Common myeloid progenitor, CD34-positive (primary cell): ENCODE measurements around the gene TENM3.

Experiments used
- CTCF ChIA-PET: fragments of 350-600 bp; sonication (Branson Sonifier 250); formaldehyde crosslinking; loops from one replicate; lab custom pipeline; 2021; ENCODE audit warnings: antibody characterized with exemption; lab: Charles Lee
- POLR2A ChIA-PET: fragments of 350-600 bp; sonication (Branson Sonifier 250); formaldehyde crosslinking; loops from one replicate; lab custom pipeline; 2021; ENCODE audit warnings: antibody characterized with exemption; lab: Charles Lee
- DNase-seq, 3 donors: peaks; one replicate each; pipeline versions ENCODE4 v3.0.0 to v3.0.0-alpha.2; 2013
- H3K27ac ChIP-seq, 2 experiments: 1 replicate in 1 of 2; 2 replicates in 1 of 2; pipeline ENCODE4 v1.7.0; 2013; ENCODE audit warnings: inconsistent platforms in 2 of 2, low read length in 2 of 2, mild to moderate bottlenecking in 2 of 2, low read depth in 1 of 2, moderate library complexity in 1 of 2; ENCODE audit not compliant: severe bottlenecking in 2 of 2, insufficient read depth in 1 of 2, poor library complexity in 1 of 2
- H3K27me3 ChIP-seq, 5 experiments: replicated peaks in 2 of 5; 1 replicate in 3 of 5; 2 replicates in 2 of 5; pipeline versions ENCODE4 v1.6.1 to v1.7.0; 2013; ENCODE audit warnings: low read length in 4 of 5, mild to moderate bottlenecking in 2 of 5, moderate library complexity in 2 of 5, inconsistent platforms in 1 of 5; ENCODE audit not compliant: insufficient read depth in 5 of 5, control insufficient read depth in 4 of 5
- H3K36me3 ChIP-seq, 4 experiments: 1 replicate in 2 of 4; 2 replicates in 2 of 4; pipeline versions ENCODE4 v1.6.1 to v1.7.0; 2013; ENCODE audit warnings: low read length in 3 of 4, control low read depth in 1 of 4, mild to moderate bottlenecking in 1 of 4; ENCODE audit not compliant: control insufficient read depth in 4 of 4, insufficient read depth in 4 of 4
- H3K4me1 ChIP-seq, 4 experiments: 1 replicate in 3 of 4; 2 replicates in 1 of 4; pipeline versions ENCODE4 v1.6.1 to v1.7.1; 2013; ENCODE audit warnings: low read length in 3 of 4, mild to moderate bottlenecking in 3 of 4, control low read depth in 1 of 4, inconsistent platforms in 1 of 4, moderate library complexity in 1 of 4; ENCODE audit not compliant: control insufficient read depth in 4 of 4, insufficient read depth in 4 of 4; ENCODE audit errors: control extremely low read depth in 1 of 4
- H3K4me3 ChIP-seq, 7 experiments: 1 replicate in 4 of 7; 2 replicates in 3 of 7; pipeline versions ENCODE4 v1.5.1 to v1.7.0; 2013; ENCODE audit warnings: mild to moderate bottlenecking in 7 of 7, low read length in 6 of 7, moderate library complexity in 6 of 7, inconsistent platforms in 2 of 7, low read depth in 2 of 7, control low read depth in 1 of 7; ENCODE audit not compliant: insufficient read depth in 4 of 7, control insufficient read depth in 1 of 7; ENCODE audit errors: extremely low read depth in 1 of 7
- H3K9me3 ChIP-seq, 5 experiments: 1 replicate in 4 of 5; 2 replicates in 1 of 5; pipeline versions ENCODE4 v1.6.1 to v1.7.1; 2013; ENCODE audit warnings: low read length in 4 of 5, mild to moderate bottlenecking in 2 of 5, inconsistent platforms in 1 of 5, low read depth in 1 of 5, moderate library complexity in 1 of 5; ENCODE audit not compliant: control insufficient read depth in 4 of 5, insufficient read depth in 2 of 5; ENCODE audit errors: control extremely low read depth in 1 of 5
- WGBS: methylation state at CpG from one replicate; pipeline ENCODE4 v1.1.5; 2013; ENCODE audit not compliant: insufficient coverage; 5-methylcytosine and 5-hydroxymethylcytosine counted together

TENM3 gene

DNA sequence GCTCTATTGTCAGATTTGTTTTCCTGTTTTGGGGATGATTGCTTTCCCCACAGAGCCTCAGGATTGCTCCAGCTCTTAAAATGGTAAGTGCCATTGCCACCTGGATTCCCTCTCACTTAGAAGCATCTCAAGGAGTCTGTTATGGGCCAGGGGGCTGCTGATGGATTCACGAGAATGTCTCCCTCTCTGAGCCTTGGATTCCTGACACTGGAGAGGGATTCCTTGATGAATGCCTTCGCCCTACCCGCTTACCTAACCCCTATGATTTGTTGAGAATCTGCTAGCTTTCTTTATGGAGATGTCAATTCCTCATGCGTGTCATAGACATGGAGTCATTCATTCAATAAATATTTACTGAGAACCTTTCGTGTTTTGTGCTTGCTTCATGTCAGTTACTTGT, 36.9 kb upstream of the TENM3 start:
- no peaks in the 10 kb centered on the region for H3K9me3 ChIP-seq
- WGBS: 86% methylated on average over 1 of the region's 5 CpGs
- peaks cover 0 to 1% (median 0%) of the 10 kb centered on the region in 5 experiments for H3K27me3 ChIP-seq
- no peak overlapping the region for H3K27ac ChIP-seq
- DNase-seq: no peak
- no peaks in the 10 kb centered on the region for H3K36me3 ChIP-seq
- ChIA-PET POLR2A (no interaction called here), CTCF (no interaction called here)
- no peaks in the 10 kb centered on the region for H3K4me1 ChIP-seq
- H3K4me3 ChIP-seq: no peak overlapping the region

DNA sequence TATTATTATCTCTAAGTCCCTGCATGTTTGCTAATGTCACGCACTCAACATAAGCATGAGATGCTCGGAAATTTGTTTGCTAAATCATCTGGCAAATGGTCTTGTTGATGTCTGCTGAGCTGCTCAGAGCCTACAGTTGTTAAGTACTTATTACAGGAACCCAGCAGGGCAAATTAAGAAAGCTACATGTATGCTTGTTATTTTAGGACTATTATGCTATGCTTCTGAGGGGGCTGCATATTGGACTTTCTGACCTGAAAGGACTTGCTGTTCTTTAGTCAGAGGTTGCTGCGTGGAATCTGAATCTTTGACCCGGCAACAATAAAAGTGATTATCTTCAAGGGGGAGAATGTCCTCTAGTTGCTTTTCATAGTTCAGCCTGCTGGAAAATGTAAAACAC, 36.3 kb upstream of the TENM3 start:
- Histone ChIP-seq H3K9me3 (no peaks in the 10 kb centered on the region), H3K4me1 (no peaks in the 10 kb centered on the region), H3K4me3 (no peak overlapping the region), H3K27me3 (peaks cover 0 to 1% (median 0%) of the 10 kb centered on the region in 5 experiments), H3K36me3 (no peaks in the 10 kb centered on the region), H3K27ac (no peak overlapping the region)
- 87% methylated on average over 4 of the region's 4 CpGs for WGBS
- no peak for DNase-seq
- ChIA-PET POLR2A (no interaction called here), CTCF (interaction anchor here (0.8 kb wide), 1 partner anchor 12 kb away, joined by 3 read pairs; no protein-coding TSS in a partner anchor)

DNA sequence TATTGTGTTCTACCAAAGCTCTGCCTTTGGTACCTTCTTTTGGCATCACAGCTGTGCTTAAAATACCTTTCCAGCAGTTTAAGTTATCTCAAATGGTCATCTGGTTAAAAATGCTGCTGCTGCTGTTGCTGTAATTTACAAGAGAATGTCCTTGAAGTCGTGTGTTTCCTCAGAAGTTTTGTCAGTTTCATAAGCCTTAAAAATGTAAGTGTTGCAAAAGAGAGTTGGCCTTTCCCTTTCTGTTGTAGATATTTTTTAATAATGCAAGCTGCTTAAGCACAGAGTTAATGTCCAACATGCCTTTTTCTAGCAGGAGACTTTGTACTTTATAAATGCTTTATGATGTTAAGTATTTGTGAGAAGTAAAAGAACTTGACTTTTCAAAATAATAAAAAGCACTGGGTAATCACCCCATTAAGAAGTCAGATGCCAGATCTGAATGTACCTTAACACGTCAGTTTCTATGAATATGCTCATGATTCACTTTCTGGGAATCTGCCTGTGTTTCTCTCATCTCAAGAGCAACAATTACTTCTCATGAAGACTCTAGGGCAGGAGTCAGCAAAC, 35.3 kb upstream of the TENM3 start:
- ChIA-PET CTCF (interaction anchor here (1.2 kb wide), 1 partner anchor 18 kb away, joined by 3 read pairs; no protein-coding TSS in a partner anchor), POLR2A (no interaction called here)
- Histone ChIP-seq H3K4me3 (no peak overlapping the region), H3K9me3 (no peaks in the 10 kb centered on the region), H3K36me3 (no peaks in the 10 kb centered on the region), H3K27me3 (peaks cover 0 to 3% (median 0%) of the 10 kb centered on the region in 5 experiments), H3K27ac (no peak overlapping the region), H3K4me1 (no peaks in the 10 kb centered on the region)
- no peak for DNase-seq
- WGBS: 44% methylated on average over 2 of the region's 2 CpGs

DNA sequence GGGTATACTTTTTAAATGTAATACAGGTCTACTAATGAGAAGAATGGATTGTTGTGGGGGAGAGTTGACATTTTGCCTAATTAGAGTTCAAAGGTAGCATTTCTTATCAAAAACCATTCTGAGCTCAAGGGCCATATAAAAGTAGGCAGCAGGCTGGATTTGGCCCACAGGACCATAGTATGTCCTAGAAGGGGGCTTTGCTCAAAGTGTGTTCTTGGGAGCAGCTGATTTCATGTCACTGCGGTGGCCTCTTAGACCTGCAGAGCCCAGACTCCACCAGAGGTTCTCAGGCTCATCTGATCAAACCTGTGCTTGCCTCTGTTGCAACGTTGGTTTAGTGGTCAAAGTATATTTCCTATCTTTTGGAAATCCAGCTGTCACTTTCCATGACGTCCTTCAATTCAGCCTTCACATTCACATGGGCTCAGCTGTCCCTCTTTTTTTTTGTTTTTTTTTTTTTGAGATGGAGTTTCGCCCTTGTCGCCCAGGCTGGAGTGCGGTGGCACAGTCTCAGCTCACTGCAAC, 34.6 kb upstream of the TENM3 start:
- H3K27ac ChIP-seq: no peak overlapping the region
- no peak overlapping the region for H3K4me3 ChIP-seq
- DNase-seq: no peak
- ChIA-PET CTCF (interaction anchor here (1.2 kb wide), 1 partner anchor 18 kb away, joined by 3 read pairs; no protein-coding TSS in a partner anchor), POLR2A (no interaction called here)
- H3K4me1 ChIP-seq: no peaks in the 10 kb centered on the region
- 91% methylated on average over 3 of the region's 6 CpGs for WGBS
- no peaks in the 10 kb centered on the region for H3K9me3 ChIP-seq
- H3K36me3 ChIP-seq: no peaks in the 10 kb centered on the region
- H3K27me3 ChIP-seq: peaks cover 0 to 3% (median 0%) of the 10 kb centered on the region in 5 experiments

DNA sequence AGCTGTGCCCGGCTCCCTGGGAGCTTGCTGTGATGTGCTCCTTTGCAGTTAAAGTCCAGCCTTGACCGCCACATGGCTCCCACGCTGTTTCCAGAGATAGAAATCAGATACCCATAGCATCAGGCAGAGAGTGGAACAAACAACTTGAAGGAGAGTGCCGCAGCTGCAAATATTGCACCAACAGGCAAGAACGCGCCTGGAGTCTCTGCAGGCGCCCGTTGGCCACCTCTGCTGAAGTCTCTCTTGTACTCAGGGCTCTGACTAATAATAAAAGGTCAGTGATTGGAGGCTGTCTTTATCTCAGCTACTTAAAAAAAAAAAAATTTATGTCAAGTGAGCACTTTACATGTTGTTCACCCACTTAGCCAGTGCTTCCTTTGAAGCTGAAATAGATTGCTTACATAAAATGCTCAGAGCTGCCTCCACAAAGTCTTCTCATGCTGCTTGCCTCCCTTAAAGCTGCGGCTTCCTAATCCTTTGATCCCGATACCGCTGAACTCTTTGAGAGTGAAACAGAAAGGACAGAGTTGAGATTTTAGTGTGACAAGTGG, 30.9 kb upstream of the TENM3 start:
- Histone ChIP-seq H3K4me3 (no peak overlapping the region), H3K36me3 (no peaks in the 10 kb centered on the region), H3K27me3 (peaks cover 0 to 3% (median 0%) of the 10 kb centered on the region in 5 experiments), H3K9me3 (no peaks in the 10 kb centered on the region), H3K27ac (no peak overlapping the region), H3K4me1 (no peaks in the 10 kb centered on the region)
- no peak for DNase-seq
- ChIA-PET POLR2A (no interaction called here), CTCF (no interaction called here)
- WGBS: 92% methylated on average over 9 of the region's 11 CpGs

DNA sequence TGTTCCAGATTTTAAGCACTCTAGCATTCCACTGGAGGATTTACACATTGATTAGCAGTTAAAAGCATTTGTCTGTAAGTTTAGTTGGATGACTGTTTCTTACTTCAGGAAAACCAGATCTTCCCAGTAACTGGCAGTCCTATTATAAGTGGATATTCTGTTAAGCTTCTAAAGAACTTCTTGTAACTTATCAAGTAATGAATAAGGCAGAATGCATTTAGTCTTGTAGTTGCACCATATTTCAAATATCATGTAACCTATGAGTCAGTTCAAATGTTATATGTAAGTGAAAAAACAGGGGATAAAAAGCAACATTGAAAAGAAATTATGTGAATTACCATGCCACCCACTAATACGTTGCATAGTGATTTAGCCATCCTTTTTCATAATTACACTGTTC, 30.2 kb upstream of the TENM3 start:
- POLR2A ChIA-PET: no interaction called here
- Histone ChIP-seq H3K4me1 (no peaks in the 10 kb centered on the region), H3K27me3 (peaks cover 0 to 3% (median 0%) of the 10 kb centered on the region in 5 experiments), H3K4me3 (no peak overlapping the region), H3K36me3 (no peaks in the 10 kb centered on the region), H3K9me3 (no peaks in the 10 kb centered on the region), H3K27ac (no peak overlapping the region)
- whole genome bisulfite sequencing: no CpG with 5 or more reads among the region's 1 CpG
- CTCF ChIA-PET: no interaction called here
- no peak for DNase-seq

DNA sequence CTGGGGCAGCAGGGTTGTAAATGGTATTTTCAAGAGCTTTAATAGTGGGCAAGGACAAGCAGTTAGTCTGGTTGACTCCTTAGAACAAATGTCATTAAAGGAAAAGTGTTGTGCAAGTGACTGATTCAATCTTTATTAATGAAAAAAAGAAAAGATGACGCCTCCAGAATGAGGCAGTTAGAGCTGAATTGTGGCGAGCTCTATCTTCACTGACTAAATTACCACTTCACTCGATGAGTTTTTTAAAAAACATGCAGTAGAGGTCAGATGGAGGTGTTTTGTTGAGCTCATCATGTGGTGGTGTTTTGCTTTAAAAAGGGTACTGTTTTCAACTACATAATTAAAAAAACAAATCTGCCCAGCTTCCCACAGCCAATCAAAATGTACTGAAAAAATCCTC, 28.1 kb upstream of the TENM3 start:
- CTCF ChIA-PET: no interaction called here
- H3K9me3 ChIP-seq: no peaks in the 10 kb centered on the region
- DNase-seq: no peak
- POLR2A ChIA-PET: no interaction called here
- peaks cover 0 to 3% (median 0%) of the 10 kb centered on the region in 5 experiments for H3K27me3 ChIP-seq
- H3K4me3 ChIP-seq: no peak overlapping the region
- H3K27ac ChIP-seq: no peak overlapping the region
- no peaks in the 10 kb centered on the region for H3K36me3 ChIP-seq
- 100% methylated on average over 1 of the region's 3 CpGs for WGBS
- no peaks in the 10 kb centered on the region for H3K4me1 ChIP-seq
